Measurements from ENCODE around the gene ZFAND3. TPM values are rescaled to one million over a fixed set of nuclear protein-coding genes. Genes with fewer than 3 reads are reported as not detected.

The ZFAND3 gene
- total and polyA plus RNA-seq, 12 donors: 21.4 to 163 (median 46.3) TPM

- TF ChIP-seq POLR2A (IDR thresholded peaks at IDR 0.05): no peak
- TF ChIP-seq, protein P1, sequence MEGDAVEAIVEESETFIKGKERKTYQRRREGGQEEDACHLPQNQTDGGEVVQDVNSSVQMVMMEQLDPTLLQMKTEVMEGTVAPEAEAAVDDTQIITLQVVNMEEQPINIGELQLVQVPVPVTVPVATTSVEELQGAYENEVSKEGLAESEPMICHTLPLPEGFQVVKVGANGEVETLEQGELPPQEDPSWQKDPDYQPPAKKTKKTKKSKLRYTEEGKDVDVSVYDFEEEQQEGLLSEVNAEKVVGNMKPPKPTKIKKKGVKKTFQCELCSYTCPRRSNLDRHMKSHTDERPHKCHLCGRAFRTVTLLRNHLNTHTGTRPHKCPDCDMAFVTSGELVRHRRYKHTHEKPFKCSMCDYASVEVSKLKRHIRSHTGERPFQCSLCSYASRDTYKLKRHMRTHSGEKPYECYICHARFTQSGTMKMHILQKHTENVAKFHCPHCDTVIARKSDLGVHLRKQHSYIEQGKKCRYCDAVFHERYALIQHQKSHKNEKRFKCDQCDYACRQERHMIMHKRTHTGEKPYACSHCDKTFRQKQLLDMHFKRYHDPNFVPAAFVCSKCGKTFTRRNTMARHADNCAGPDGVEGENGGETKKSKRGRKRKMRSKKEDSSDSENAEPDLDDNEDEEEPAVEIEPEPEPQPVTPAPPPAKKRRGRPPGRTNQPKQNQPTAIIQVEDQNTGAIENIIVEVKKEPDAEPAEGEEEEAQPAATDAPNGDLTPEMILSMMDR (IDR thresholded peaks at IDR 0.05): no peak
- WGBS, 4 donors: 94 to 98% (median 95%) methylated on average over 5 of the region's 5 CpGs
- Histone ChIP-seq H3K4me1 (replicated peaks in 1 of 2) (no peaks in the 10 kb centered on the region), H3K27me3 (no peaks in the 10 kb centered on the region), H3K9me3 (replicated peaks in 1 of 3) (no peaks in the 10 kb centered on the region), H3K4me3 (no peak overlapping the region), H3K36me3 (replicated peaks in 1 of 2) (no peaks in the 10 kb centered on the region), H3K27ac (no peak overlapping the region)
- no peak for DNase-seq
- intact Hi-C loops (cut with DNase I): no loop called here
Observed at GRCh38 chr6:38138374-38138773, 318.8 kb downstream of the ZFAND3 start.

DNA sequence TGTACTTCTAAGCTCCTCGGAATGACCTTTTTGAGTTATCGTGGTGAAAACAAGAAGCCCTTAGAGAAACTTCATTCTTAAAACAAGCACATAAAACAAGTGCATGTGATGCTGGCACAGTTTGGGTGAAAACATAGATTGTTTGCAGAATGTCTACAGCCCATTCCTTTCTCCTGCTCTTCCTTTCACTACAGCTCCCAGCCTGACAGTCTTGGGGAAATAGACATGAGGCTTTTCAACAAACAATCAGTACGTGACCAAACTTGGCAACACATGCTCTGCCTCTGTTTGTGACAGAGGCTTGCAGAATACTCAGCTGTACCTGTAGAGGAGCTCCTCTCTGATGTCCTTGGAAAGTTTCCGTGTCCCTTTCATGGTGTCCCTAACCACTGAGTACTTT, 321.6 kb downstream of the ZFAND3 start:
- intact Hi-C loops (cut with DNase I): no loop called here
- TF ChIP-seq POLR2A (IDR thresholded peaks at IDR 0.05): no peak
- TF ChIP-seq, protein P1 (IDR thresholded peaks at IDR 0.05): no peak
- no peak overlapping the region for H3K4me3 ChIP-seq
- H3K27me3 ChIP-seq: no peaks in the 10 kb centered on the region
- H3K27ac ChIP-seq: no peak overlapping the region
- WGBS, 4 donors: 57 to 77% (median 69%) methylated on average over 4 of the region's 4 CpGs
- no peak for DNase-seq
- H3K36me3 ChIP-seq (replicated peaks in 1 of 2): no peaks in the 10 kb centered on the region
- no peaks in the 10 kb centered on the region for H3K4me1 ChIP-seq (replicated peaks in 1 of 2)
- no peaks in the 10 kb centered on the region for H3K9me3 ChIP-seq (replicated peaks in 1 of 3)

GRCh38 chr6:38141716-38142115, 322.2 kb downstream of the ZFAND3 start:
- 91 to 95% (median 93%) methylated on average over 6 of the region's 6 CpGs for WGBS, 4 donors

GRCh38 chr6:38142178-38142902, 322.8 kb downstream of the ZFAND3 start:
- Histone ChIP-seq H3K27ac (no peak overlapping the region), H3K9me3 (replicated peaks in 1 of 3) (no peaks in the 10 kb centered on the region), H3K27me3 (no peaks in the 10 kb centered on the region), H3K4me1 (replicated peaks in 1 of 2) (no peaks in the 10 kb centered on the region), H3K4me3 (no peak overlapping the region), H3K36me3 (replicated peaks in 1 of 2) (no peaks in the 10 kb centered on the region)
- intact Hi-C loops (cut with DNase I): no loop called here
- WGBS, 4 donors: 87 to 94% (median 93%) methylated on average over 7 of the region's 7 CpGs
- no peak for DNase-seq
- TF ChIP-seq, protein P1 (IDR thresholded peaks at IDR 0.05): no peak
- TF ChIP-seq POLR2A (IDR thresholded peaks at IDR 0.05): no peak

More at GRCh38 chr6:38141716-38142115, 322.2 kb downstream of the ZFAND3 start:
- TF ChIP-seq, protein P1 (IDR thresholded peaks at IDR 0.05): no peak
- no peak for TF ChIP-seq POLR2A (IDR thresholded peaks at IDR 0.05)
- Histone ChIP-seq H3K27me3 (no peaks in the 10 kb centered on the region), H3K27ac (no peak overlapping the region), H3K36me3 (replicated peaks in 1 of 2) (no peaks in the 10 kb centered on the region), H3K4me1 (replicated peaks in 1 of 2) (no peaks in the 10 kb centered on the region), H3K4me3 (no peak overlapping the region), H3K9me3 (replicated peaks in 1 of 3) (no peaks in the 10 kb centered on the region)
- no peak for DNase-seq
- intact Hi-C loops (cut with DNase I): no loop called here

Data from adrenal gland (tissue), 12 donors.